GM18907 (cell line): ENCODE results near the gene SERPINB12.

Source experiments
- ATAC-seq: cut with Tn5 transposase; IDR thresholded peaks from one replicate; pipeline ENCODE4 v1.9.1; 2021; ENCODE audit warnings: mild to moderate bottlenecking, moderate library complexity; ENCODE audit not compliant: unreplicated experiment

SERPINB12 gene

GRCh38 chr18:63550068-63550467, 7.9 kb downstream of the SERPINB12 start:
- ATAC-seq: no peak

- no peak for ATAC-seq
These were observed 9.6 kb downstream of the SERPINB12 start for GRCh38 chr18:63551769-63552168.

GRCh38 chr18:63552581-63552980, 10.4 kb downstream of the SERPINB12 start:
- ATAC-seq: no peak

GRCh38 chr18:63553081-63553480, 10.9 kb downstream of the SERPINB12 start:
- ATAC-seq: no peak

- ATAC-seq: no peak
These were observed 17.7 kb downstream of the SERPINB12 start for GRCh38 chr18:63559567-63560491.

GRCh38 chr18:63562284-63562683, 20.1 kb downstream of the SERPINB12 start:
- ATAC-seq: peak; percentile 61

- ATAC-seq: no peak
These were observed 21.9 kb downstream of the SERPINB12 start for GRCh38 chr18:63564021-63564420.

- no peak for ATAC-seq
These were observed 22.4 kb downstream of the SERPINB12 start for GRCh38 chr18:63564561-63564960.

- no peak for ATAC-seq
These were observed 25.1 kb downstream of the SERPINB12 start for GRCh38 chr18:63567276-63567675.

GRCh38 chr18:63567825-63568224, 25.7 kb downstream of the SERPINB12 start:
- ATAC-seq: no peak

- ATAC-seq: no peak
These were observed 28.6 kb downstream of the SERPINB12 start for GRCh38 chr18:63570721-63571120.

- no peak for ATAC-seq
These were observed 33.5 kb downstream of the SERPINB12 start for GRCh38 chr18:63575681-63576080.

- peak; percentile 73 for ATAC-seq
These were observed 36.3 kb downstream of the SERPINB12 start for GRCh38 chr18:63578357-63578958.

- ATAC-seq: no peak
These were observed 37.4 kb downstream of the SERPINB12 start for GRCh38 chr18:63579616-63580015.

GRCh38 chr18:63585988-63586387, 43.8 kb downstream of the SERPINB12 start:
- no peak for ATAC-seq

- ATAC-seq: no peak
These were observed 44.3 kb downstream of the SERPINB12 start for GRCh38 chr18:63586431-63586830.

- ATAC-seq: no peak
These were observed 44.8 kb downstream of the SERPINB12 start, which contains the start of gene SERPINB13 for GRCh38 chr18:63586966-63587365. SERPINB13 (plus strand) TSS chr18:63587343; CDS start chr18:63588668, 1,325 bp downstream.

- ATAC-seq: no peak
These were observed 46.7 kb downstream of the SERPINB12 start for GRCh38 chr18:63588909-63589308.

GRCh38 chr18:63590373-63590772, 48.2 kb downstream of the SERPINB12 start:
- ATAC-seq: no peak

- ATAC-seq: no peak
These were observed 49.0 kb downstream of the SERPINB12 start for GRCh38 chr18:63590966-63591695.

- no peak for ATAC-seq
These were observed 49.6 kb downstream of the SERPINB12 start for GRCh38 chr18:63591725-63592124.
